SIG-M5 (cell line): ENCODE measurements around the gene FXYD2.

Source experiments
- DNase-seq: peaks from one replicate; lab custom pipeline; 2025; lab: John Stamatoyannopoulos, UW

FXYD2 gene

DNA sequence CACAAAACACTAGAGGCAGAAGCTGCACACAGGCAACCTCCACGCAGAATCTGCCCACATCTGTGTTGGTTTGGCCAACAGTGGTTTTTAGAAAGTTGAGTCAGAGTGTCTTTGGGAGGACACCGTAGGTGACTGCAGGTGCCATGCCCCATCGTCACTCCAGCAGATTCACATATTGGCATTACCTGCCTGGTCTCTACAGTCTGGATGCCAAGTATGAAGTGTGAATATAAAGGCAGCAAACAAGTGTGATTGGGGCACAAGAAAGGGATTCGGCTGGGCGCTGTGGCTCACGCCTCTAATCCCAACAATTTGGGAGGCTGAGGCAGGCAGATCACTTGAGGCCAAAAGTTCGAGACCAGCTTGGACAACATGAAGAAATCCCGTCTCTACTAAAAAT, 11.0 kb upstream of the FXYD2 start:
- DNase-seq, result no peak

DNA sequence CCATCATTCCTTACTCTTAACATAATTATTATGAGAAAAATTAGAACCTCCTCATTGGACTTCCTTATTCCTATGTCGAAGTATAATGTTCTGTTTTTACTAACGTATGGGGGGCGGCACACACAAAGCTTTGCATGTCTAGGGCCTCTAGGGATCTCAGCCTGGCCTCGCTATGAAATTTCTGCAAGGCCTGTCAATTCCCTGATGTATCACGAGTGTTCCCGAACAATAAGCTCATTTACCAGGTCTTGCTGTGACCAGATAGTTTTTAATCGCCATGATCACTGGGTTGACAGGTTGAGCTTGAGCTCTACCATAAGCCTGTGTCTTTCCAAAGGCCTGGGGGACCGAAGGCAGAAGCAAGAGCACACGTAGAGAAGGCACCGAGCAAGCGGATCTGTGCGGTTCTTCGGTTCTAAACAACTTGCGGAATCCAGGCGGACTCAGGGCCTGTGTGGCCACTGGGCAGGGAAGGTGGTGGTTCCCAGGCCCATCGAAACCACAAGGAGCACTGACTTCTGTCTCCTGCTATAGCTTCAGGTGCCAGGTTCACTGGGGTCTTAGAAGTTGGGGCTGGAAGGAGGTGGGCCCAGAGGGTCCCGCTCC, 10.4 kb upstream of the FXYD2 start:
- DNase-seq, result no peak

DNA sequence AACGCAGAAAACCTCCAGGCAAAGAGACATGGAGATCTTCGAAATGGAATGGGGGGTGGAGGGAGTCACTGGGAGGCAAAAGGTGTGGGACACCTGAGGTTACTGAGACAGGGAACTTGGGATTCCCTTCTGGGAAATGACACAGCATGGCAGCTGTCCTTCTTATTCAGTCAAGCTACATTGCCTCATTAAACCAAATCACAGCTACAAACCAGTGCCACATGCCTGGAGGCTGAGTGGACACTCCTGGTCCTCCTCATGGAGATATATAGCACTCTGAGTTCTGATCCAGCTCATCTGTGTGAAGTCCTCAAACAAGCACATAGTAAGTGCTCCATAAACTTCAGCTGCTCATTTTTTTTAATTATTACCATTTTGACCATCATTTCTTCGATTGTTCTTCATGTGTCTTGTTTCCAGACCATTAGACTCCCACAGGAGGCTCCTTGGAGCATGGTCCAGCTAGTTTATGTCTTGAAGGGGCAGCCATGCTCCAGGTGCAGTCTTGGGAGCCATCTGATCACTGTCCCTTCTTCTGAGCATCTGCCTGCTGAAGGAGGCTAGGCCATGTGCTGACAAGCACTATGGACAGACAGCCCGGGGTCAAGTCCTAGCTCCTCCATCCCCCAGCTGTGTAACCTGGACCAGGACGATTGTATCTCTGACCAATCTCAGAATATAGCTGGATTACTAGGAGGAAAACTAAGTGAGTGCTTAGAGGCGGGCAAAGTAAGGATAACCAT, 9.7 kb upstream of the FXYD2 start:
- no peak for DNase-seq

DNA sequence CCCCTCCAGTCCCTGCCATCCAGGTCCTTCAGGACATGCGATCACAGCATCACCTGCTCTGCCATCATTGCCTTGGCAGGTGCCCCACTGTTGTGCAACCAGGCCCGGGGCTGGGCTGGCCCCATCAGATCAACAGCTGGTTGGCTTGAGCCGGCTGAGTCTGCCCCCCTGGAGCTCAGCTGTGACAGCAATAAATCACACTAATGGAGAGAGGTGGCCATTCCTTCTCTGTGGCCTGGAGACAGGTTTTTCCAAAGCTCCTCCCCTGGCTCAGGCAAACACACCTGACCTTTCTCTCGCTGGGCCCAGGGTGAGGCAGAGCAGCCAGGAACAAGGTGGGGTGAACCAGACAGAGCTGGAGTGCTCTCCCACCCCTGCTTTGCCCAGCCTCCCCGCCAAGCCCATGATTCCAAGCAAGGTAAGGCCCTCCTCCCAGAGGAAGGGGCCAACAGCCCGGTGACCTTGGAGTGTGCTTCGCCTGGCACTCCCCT, 8.9 kb upstream of the FXYD2 start:
- DNase-seq, result no peak

DNA sequence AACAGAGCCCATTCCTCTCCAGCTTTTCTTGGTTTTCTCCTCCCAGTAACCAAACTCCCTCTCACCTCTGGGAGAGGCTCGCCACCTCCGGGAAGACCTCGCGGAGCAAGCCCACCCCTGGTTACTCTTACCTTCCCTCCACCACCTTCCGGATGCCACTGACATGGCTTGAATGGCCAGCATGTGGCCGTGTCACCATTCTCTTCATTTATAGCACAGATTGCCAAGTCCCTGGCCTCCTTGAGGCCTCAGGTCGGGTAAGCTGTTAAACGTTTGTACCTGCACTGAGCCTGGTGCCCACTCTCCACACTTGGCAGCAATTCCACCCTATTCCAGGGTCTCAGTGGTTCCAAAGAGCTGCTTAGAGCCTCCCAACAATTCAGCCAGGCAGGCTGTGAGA, 8.0 kb upstream of the FXYD2 start:
- DNase-seq, result no peak

DNA sequence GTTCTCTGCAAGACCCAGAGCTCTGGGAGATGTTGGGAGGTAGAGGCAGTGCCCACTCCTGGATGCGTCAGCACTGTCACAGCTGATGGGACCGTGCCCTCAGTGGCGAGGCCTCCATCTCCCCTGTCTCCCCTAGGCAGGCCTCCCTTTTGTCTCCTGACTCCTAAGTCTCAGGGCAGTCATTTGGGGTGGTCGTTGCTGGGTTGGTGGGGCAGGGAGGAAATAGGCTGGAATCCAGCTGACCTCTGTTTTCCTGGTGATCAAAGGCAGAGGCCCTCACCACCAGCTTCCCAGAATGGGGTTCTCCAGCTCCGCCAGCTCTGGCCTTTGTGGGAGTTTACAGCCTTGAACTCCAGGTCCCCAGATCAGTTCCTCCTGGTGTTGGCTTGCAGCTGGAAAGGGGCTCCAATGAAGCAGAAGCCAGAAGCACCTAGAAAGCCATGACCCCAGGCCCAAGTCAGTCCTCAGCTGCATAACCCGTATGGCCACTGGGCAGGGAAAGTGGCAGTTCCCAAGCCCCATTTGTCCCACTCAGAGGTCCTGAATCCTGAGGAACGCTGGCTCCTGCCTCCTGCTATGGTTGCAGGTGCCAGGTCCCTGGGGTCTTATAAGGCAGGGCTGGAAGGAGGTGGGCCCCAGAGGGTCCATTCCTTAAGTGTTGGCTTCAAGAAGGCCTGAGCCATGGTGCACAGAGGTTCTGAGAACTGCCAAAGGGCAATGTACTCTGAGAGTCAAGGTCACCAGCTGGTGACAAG, 7.3 kb upstream of the FXYD2 start:
- no peak for DNase-seq

DNA sequence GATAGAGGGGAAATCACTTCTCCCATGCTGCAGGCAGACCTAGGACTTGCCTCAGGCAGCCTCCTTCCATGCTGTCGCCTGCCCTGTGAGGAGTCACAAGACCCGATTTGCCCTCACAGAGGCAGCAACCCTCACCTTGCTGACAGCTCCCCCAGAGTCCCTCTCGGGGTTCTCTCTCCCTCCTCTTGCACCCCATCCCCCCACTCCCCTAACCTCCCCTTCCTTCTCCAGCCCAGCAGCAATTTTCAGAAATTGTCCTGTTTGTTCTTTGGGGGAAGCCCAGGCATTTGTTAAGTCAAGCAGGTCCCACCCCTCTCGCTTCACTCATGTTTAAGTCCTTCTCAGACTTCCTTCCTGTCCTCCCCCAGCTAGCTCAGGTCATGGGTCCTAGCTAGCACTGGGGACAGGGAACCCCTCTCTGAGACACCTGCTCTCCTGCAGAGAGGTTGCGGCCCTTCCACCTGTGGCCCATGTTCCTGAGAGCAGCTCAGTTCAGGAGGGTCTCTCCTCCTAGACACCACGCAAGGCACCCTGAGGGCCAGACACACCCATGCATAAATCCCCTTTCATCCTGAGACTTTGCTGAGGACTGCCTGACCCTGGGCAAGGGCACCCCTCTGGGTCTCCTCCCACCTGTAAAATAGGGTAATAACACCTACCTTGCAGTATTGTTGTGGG, 6.3 kb upstream of the FXYD2 start:
- DNase-seq, result no peak

DNA sequence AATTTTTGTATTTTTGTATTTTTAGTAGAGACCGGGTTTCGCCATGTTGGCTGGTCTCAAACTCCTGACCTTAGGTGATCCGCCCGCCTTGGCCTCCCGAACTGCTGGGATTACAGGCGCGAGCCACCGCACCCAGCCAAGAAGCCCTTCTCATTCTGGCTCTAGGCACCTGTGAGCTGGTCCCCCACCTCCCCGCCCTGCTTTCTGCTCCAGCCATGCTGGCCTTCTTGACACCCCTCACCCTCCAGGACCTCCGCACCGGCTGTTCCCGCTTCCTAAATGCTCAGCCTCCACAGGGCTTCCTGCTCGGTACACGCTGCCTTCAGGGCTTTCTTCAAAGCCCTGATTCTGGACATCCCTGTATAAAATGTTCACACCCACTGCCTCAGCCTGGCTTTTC, 5.5 kb upstream of the FXYD2 start:
- DNase-seq, result no peak

DNA sequence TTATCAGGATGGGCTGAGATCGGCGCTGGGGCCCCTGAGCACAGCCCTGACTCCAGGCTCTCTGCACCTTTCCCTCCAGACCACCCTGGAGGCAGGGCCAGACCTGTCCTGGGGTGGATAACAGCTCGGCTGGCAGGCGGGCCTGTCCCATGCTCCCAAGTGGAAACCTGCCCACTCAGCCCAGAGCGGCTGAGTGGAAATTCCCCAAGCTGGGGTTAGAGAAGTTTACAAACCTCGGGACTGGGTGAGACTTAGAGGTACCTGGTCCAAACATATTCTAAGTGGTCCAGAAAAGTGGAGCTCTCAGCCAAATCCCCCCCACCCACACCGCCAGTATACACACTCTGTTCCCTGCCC, 4.8 kb upstream of the FXYD2 start:
- no peak for DNase-seq

DNA sequence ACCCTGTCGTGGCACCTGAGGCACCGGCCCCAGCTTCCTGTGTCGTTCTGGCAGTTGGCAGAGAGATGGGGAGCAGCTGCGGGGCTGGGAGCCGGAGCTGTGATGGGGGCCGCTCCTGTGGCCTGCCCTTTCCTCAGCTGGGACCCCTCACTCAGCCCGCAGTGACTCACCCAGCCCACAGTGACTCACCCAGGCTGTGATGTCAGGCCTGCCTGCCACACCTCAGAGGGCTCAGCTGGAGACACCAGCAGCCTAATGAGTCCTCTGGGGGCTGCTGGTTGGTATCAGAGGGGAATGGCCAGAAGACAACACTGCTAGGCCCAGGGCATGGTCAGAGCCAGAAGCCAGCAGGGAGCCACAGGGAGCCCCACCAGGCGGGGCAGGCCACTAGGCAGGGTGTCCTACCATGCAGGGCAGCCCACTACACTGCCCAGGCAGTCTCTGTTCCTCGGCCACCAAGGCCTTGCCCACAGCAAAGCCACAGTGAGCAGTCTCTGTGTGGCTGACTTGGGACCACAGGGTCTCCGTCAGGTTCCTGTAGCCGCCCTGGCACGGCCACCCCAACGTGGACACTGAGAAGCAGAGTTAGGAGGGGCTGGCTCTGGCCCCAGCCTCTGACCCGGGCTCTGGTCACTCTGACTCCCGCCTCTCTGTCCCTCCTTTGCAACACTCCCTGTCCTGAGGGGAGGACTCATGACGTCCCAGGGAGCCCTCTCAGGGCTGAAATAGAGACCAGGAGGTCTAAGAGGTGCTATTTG, 4.2 kb upstream of the FXYD2 start:
- DNase-seq, result no peak

DNA sequence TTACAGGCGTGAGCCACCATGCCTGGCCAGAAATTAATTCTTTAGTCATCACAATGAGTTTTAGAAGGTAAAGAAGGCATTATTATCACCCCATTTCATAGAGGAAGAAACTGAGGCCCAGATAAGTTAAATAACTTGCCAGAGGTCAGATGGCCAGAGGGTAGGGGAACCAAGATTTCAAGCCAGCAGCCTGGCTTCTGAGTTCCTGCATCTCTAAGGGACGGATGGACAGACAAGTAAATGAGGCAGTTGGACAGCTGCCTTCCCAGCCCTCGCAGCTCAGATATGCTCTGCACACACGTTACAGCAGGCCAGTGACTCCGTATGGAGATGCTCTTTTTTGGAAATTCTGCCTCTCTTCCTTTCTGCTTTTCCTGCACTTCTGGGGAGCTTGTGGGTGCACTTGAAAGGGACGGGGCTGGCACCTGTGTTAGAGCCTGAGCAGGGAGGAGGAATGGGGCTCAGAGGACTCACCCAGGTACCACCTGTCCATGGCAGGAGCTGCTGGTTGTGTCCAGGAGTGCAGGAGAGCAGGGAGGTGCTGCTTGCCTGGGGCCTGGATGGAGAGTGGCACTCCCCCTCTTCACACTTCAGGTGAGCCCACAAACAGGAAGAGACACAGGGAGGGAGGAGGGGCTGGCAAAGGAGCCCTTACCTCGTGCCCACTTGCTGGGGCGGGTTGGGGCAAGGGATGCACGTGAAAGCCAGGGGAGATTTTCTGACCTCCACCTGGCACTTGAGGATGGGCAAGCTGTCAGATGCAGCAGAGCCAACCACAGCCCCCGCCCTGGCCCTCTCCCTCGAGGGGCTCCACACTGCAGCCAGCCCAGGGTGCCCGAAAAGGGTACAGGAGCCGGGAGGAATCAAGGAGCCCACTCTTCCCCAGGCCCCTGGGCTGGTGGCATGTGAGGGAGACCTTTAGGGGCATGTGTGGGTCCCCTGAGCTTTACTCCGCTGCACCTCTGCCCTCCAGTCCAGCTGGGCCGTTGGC, 3.3 kb upstream of the FXYD2 start:
- no peak for DNase-seq

DNA sequence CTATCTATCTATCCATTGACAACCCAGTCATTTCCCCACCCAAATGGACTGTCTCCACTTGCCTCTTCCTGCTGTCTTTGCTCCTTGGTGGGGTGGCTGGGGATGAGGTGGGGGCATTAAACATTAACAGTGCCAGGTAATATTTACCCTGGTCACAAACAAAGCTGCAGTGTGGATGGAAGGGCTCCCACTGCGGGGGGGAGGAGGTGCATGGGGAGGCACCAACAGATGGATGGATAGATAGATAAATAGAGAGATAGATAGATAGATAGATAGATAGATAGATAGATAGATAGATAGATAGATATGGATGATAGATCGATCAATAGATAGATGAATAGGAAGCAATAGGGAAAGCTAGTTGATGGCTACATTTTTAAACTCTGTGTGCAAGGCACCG, 2.3 kb upstream of the FXYD2 start:
- DNase-seq, result no peak

DNA sequence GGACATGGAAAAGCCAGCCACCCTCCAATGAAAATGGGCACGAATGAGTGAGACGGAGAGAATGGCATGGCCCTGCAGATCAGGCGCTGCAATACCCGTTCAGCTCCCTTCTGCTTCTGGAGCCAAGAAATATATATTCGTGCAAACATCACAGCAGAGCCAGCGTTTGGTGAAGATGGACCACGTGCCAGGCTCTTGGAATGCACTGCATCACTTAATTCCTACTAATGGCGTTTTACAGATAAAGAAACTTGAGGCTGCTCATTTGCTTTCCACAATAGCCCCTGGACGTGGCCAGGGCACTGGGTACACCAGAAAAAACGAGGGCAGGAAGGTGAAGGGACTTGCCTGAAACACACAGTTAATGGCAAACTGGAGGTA, 1.6 kb upstream of the FXYD2 start:
- DNase-seq, result no peak

DNA sequence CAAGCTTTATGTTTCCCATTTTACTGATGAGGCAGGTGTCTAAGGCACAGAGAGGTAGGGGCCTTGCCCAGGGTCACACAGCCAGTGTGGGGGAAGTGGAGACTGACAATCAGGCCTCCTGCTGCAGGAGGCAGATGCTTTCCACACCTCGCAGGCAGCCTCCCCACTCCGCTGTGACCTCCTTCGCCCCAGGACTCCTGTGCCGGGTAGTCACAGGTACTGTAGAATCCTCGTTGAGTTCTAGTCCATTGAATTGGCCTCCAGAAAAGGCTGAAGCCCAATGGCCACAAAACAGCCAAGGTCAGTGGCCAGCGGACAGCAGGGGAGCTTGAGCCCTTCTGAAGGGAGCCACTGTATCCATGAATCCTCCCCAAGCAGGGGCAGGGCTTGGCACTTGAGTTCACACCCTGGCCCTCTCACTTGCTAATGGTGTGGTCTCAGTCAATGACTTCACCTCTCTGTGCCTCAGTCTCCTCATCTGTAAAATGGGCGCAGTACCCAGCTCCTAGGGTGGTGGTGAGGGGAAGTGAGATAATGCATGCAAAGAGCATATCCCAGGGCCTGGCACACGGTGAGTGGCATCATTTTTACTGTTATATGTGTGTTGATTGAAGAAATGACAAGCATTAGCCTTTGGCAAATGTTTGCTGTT, 1.1 kb upstream of the FXYD2 start:
- no peak for DNase-seq

DNA sequence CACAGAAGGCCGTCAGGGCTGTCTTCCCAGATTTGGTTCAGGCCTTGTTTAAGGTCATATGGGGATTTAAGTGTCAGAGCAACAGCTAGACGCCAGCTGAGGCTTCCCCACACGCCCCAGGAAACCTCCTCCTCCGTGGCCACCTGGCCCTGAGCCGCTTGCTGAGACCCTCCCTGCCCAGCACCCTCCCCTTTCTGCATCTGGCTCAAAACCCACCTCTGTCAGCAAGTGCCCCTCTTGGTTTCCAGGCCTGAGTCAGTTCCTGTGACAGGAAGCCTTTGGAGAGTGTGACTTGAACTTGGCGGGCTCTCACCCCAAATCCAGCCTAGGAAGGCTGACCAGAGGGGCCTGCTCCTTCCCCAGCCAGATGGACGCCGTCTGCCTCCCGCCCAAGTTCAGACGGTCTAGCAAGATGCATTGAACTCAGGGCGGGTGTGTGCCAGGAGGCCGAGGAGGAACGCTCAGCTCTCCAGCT, 561 bp downstream of the FXYD2 start:
- no peak for DNase-seq

DNA sequence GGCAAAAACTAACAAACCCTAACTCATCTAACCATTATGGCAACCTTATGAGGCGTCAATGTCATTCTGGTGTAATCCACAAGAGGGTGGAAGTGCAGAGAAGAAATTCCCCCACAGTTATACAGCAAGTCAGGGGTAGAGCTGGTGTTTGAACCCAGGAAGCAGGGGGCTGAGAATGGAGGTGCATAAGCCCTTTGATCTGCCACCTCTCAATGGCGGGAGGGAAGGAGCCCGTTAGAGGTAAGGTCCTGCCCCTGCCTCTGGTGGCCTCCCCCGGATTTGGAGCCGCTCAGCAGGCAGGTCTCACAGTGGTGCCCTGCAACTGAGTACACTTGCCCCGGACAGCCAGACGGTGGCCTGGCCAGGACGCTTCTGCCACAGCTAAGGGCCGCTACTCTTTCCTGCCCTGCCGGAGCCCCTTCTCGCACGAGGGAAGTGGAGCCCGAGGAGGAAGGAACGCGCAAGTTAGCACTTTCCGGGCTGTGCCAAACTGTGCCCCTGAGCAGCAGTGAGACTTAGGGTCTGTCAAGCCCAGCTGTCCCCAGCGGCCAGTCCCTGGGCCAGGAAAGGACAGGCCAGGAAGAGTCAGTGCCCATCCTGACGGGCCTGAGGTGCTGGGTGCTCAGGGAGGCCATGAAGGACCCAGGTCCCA, 1.1 kb downstream of the FXYD2 start:
- DNase-seq, result no peak

DNA sequence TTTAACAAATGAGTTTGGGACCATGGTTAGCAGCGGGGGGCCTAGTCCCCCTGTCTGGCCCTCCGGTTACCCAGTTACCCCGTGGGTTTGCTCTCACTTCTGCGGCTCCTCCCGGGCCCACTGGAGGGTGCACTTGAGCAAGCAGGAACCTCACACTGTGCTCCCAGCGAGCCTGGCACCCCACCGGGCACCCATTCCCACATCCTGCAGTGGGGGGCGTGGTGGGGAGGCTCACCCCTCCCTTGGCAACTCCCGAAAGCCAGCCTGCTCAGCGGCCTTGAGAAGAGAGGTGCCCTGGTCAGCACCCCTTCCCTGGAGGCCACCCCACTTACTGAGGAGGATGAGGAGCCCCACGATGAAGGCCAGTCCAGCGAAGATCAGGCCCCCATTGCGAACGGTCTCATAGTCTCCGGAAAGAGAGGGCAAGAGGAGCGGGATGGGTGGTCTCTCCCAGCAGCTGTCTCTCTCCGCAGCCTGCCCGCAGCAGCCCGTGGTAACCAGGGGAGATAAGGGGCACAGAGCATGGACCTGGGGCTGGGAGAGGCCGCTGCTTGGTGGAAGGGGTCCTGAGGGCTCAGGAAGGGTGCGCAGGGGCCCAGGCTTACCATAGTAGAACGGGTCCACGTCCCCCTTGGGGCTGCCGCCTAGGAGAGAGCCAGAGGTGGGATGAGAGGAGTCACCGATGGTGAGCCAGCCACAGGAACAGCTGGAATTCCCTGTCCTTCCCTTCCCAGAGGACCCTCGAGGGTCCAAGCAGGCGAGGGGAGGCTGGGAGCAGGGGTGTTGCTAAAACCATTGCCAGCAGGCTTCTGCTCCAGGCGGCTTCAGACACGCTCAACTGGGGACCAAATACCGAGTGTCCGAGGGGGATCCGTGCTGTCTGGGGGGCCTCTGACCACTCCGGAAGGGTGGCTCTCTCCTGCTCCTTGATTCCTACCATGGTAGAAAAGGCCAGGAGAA, 2.2 kb downstream of the FXYD2 start:
- DNase-seq, result no peak

DNA sequence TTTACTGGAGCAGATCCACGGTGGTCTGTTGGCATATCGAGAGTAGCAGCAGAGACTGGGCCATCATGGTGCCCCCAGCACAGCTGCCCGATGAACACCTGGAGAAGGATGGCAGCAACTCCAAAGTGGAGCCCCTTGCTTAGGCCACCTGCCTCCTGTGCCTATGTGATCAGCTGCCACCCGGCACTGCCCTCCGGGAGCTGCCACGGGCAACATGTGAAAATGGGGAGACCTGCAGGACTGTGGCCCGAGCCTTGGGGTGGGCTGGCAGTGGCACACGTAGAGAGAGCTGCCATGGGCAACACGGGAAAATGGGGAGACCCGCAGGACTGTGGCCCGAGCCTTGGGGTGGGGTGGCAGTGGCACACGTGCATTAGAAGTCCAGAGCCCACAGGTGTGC, 3.1 kb downstream of the FXYD2 start:
- DNase-seq, result no peak
